ENCODE measurements around the gene CFAP46. TPM values are rescaled to one million over a fixed set of nuclear protein-coding genes. Genes with fewer than 3 reads are reported as not detected.

The CFAP46 gene
- total and polyA plus RNA-seq, 10 of the 15 experiments (the other 5 are each of a cell fraction or from before 2014, with no cell fraction given) = 0.01 to 0.18 (median 0.03) TPM; not detected in 7

GRCh38 chr10:132814469-132814856 is 127.9 kb downstream of the CFAP46 start:
- CTCF ChIA-PET = no interaction called here
- Histone ChIP-seq H3K4me1 (ENCODE audit: control insufficient read depth, insufficient read depth, low read length) (no peaks in the 10 kb centered on the region), H3K4me3 (no peak overlapping the region), H3K4me2 (ENCODE audit: control insufficient read depth, insufficient read depth) (no peak overlapping the region), H3K36me3 (ENCODE audit: control insufficient read depth in 2 of 2, insufficient read depth in 2 of 2, low read length in 1 of 2) (no peaks in the 10 kb centered on the region), H3K27me3 (replicated peaks in 1 of 2; ENCODE audit: control insufficient read depth in 2 of 2, insufficient read depth in 2 of 2, low read length in 1 of 2) (no peaks in the 10 kb centered on the region), H3K79me2 (ENCODE audit: control insufficient read depth, insufficient read depth, low read length) (no peaks in the 10 kb centered on the region), H3K9ac (ENCODE audit: control insufficient read depth, insufficient read depth, low read length) (no peak overlapping the region), H4K20me1 (ENCODE audit: control insufficient read depth, insufficient read depth) (no peaks in the 10 kb centered on the region), H3K27ac (ENCODE audit: control insufficient read depth, insufficient read depth) (no peak overlapping the region), H2AFZ (ENCODE audit: control insufficient read depth, low read depth, low read length) (no peak overlapping the region), H3K9me3 (replicated peaks; ENCODE audit: control insufficient read depth, insufficient read depth, low read length) (no peaks in the 10 kb centered on the region; the same call in 2 of the 3 replicates)
- ATAC-seq (no peak), DNase-seq (ENCODE audit: low read depth, low spot score) (no peak), FAIRE-seq (no peak)
- WGBS (ENCODE audit: insufficient coverage, insufficient replicate concordance, low lambda C conversion rate, missing lambda C conversion rate) = 35% methylated on average over 16 of the region's 16 CpGs
- no TSS peak for BruUV-seq (replicated peaks)
- intact Hi-C loops (cut with micrococcal nuclease; ENCODE audit: unreplicated experiment) = no loop called here
- no peak for TF ChIP-seq CHD2 (IDR thresholded peaks at IDR 0.05; ENCODE audit: borderline replicate concordance, low read depth, low read length)
- no peak for TF ChIP-seq EP300 (IDR thresholded peaks at IDR 0.05; ENCODE audit: borderline replicate concordance in 1 of 2, control insufficient read depth in 1 of 2, low read depth in 2 of 2, low read length in 2 of 2)
- no peak for TF ChIP-seq HCFC1 (IDR thresholded peaks at IDR 0.05; ENCODE audit: low read length)
- no peak for TF ChIP-seq SRF (IDR thresholded peaks at IDR 0.05; ENCODE audit: low read depth in 2 of 2, low read length in 2 of 2)
- TF ChIP-seq SUPT20H (IDR thresholded peaks at IDR 0.05; ENCODE audit: borderline replicate concordance, control insufficient read depth, low read depth, low read length) = no peak
- no peak for TF ChIP-seq CREB1 (IDR thresholded peaks at IDR 0.05; ENCODE audit: low read depth)
- TF ChIP-seq SP1 (IDR thresholded peaks at IDR 0.05; ENCODE audit: low read depth, low read length) = no peak
- TF ChIP-seq, protein P1, sequence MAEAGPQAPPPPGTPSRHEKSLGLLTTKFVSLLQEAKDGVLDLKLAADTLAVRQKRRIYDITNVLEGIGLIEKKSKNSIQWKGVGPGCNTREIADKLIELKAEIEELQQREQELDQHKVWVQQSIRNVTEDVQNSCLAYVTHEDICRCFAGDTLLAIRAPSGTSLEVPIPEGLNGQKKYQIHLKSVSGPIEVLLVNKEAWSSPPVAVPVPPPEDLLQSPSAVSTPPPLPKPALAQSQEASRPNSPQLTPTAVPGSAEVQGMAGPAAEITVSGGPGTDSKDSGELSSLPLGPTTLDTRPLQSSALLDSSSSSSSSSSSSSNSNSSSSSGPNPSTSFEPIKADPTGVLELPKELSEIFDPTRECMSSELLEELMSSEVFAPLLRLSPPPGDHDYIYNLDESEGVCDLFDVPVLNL (IDR thresholded peaks at IDR 0.05; ENCODE audit: low read depth, low read length) = no peak
- no peak for TF ChIP-seq BACH1 (IDR thresholded peaks at IDR 0.05; ENCODE audit: borderline replicate concordance)
- no peak for TF ChIP-seq YY1 (IDR thresholded peaks at IDR 0.05; ENCODE audit: low read depth, low read length)
- no peak for TF ChIP-seq RAD21 (IDR thresholded peaks at IDR 0.05; ENCODE audit: insufficient read depth, low read depth, low read length)
- no peak for TF ChIP-seq SUZ12 (IDR thresholded peaks at IDR 0.05; ENCODE audit: unreplicated experiment)
- RAD21 ChIA-PET (ENCODE audit: unreplicated experiment) = no interaction called here
- POLR2A ChIA-PET = no interaction called here
- SMC1A ChIA-PET (ENCODE audit: uncharacterized antibody, unreplicated experiment) = no interaction called here
- in situ Hi-C loops (cut with MboI) = no loop called here
